NOMO-1 treated with DMSO at 0.1 percent for 48 hours (cell line): ENCODE data around the gene DDX49.
"Not testable (repeated sequence)": the region's sequence is repeated elsewhere in the genome, so short reads cannot be mapped to it uniquely, and the experiment has no call there.

Experiments
- DNase-seq: peaks from one replicate; lab custom pipeline; 2025; ENCODE audit not compliant: unreplicated experiment; lab: John Stamatoyannopoulos, UW

DDX49 gene

GRCh38 chr19:18895824-18896341 lies 23.6 kb upstream of the DDX49 start, which contains the start of gene CERS1:
Gene CERS1 (minus strand): TSS chr19:18896158. CDS start chr19:18896072, 86 bp downstream.
- no peak for DNase-seq

GRCh38 chr19:18896421-18896841 lies 23.1 kb upstream of the DDX49 start:
- DNase-seq: no peak

GRCh38 chr19:18897094-18898029 lies 22.2 kb upstream of the DDX49 start:
- DNase-seq: no peak

GRCh38 chr19:18898081-18898606 lies 21.4 kb upstream of the DDX49 start:
- DNase-seq: no peak

GRCh38 chr19:18898607-18899408 lies 20.7 kb upstream of the DDX49 start:
- DNase-seq: no peak

GRCh38 chr19:18899624-18900560 lies 19.6 kb upstream of the DDX49 start:
- no peak for DNase-seq

- no peak for DNase-seq
These were observed 18.6 kb upstream of the DDX49 start for GRCh38 chr19:18900700-18901481.

GRCh38 chr19:18901491-18901890 lies 18.0 kb upstream of the DDX49 start:
- no peak for DNase-seq

GRCh38 chr19:18902519-18902918 lies 17.0 kb upstream of the DDX49 start:
- DNase-seq: not testable (repeated sequence)

GRCh38 chr19:18903156-18904037 lies 16.1 kb upstream of the DDX49 start:
- DNase-seq: no peak

GRCh38 chr19:18904334-18905057 lies 15.0 kb upstream of the DDX49 start:
- no peak for DNase-seq

GRCh38 chr19:18905058-18905456 lies 14.5 kb upstream of the DDX49 start:
- no peak for DNase-seq

GRCh38 chr19:18905513-18906236 lies 13.8 kb upstream of the DDX49 start:
- no peak for DNase-seq

GRCh38 chr19:18906605-18907519 lies 12.7 kb upstream of the DDX49 start:
- DNase-seq: no peak

GRCh38 chr19:18908917-18909619 lies 10.4 kb upstream of the DDX49 start:
- no peak for DNase-seq
